Keratinocyte (primary cell): ENCODE results near the gene FAM110A. TPM values are rescaled to one million over a fixed set of nuclear protein-coding genes. Genes with fewer than 3 reads are reported as not detected.

ENCODE experiments used
- DNase-seq: peaks from one replicate; pipeline ENCODE4 v3.0.0-alpha.2; 2011; ENCODE audit warnings: low read depth, missing footprints, low spot score
- FAIRE-seq: peaks from 2 replicates; lab custom pipeline; 2011; peaks lifted over from hg19 to GRCh38; lab: Jason Lieb, UNC
- H2AFZ ChIP-seq: 2 replicates; pipeline ENCODE4 v1.6.0; 2012; ENCODE audit warnings: low read length, control low read depth, inconsistent platforms; ENCODE audit not compliant: control insufficient read depth
- H3K27ac ChIP-seq: 2 replicates; pipeline ENCODE4 v1.5.1; 2011; ENCODE audit warnings: low read length; ENCODE audit not compliant: control insufficient read depth, insufficient read depth
- H3K27me3 ChIP-seq: 3 replicates; pipeline ENCODE4 v1.6.0; 2011; ENCODE audit warnings: low read length; ENCODE audit not compliant: control insufficient read depth, insufficient read depth; ENCODE audit errors: extremely low read depth
- H3K36me3 ChIP-seq, 2 experiments: 2 replicates in 1 of 2; 3 replicates in 1 of 2; pipeline ENCODE4 v1.5.1; 2011; ENCODE audit warnings: low read length in 2 of 2, mild to moderate bottlenecking in 1 of 2; ENCODE audit not compliant: control insufficient read depth in 2 of 2, insufficient read depth in 2 of 2; ENCODE audit errors: extremely low read depth in 1 of 2
- H3K4me1 ChIP-seq: 3 replicates; pipeline ENCODE4 v1.5.1; 2011; ENCODE audit warnings: low read length; ENCODE audit not compliant: control insufficient read depth, insufficient read depth; ENCODE audit errors: extremely low read depth
- H3K4me2 ChIP-seq: 3 replicates; pipeline ENCODE4 v1.6.0; 2011; ENCODE audit warnings: low read depth, low read length; ENCODE audit not compliant: control insufficient read depth, insufficient read depth; ENCODE audit errors: extremely low read depth
- H3K4me3 ChIP-seq, 3 experiments: fragments of 200-600 bp in 1 of 3; sonication (generic) in 1 of 3; 2 replicates in 2 of 3; 3 replicates in 1 of 3; pipeline ENCODE4 v1.5.1; 2011 to 2016; ENCODE audit warnings: low read length in 3 of 3, mild to moderate bottlenecking in 3 of 3, control low read depth in 2 of 3, inconsistent platforms in 1 of 3, low read depth in 1 of 3, mixed read lengths in 1 of 3, mixed run types in 1 of 3, moderate library complexity in 1 of 3; ENCODE audit not compliant: control insufficient read depth in 2 of 3, insufficient read depth in 2 of 3; ENCODE audit errors: extremely low read depth in 1 of 3
- H3K79me2 ChIP-seq: 2 replicates; pipeline ENCODE4 v1.6.0; 2012; ENCODE audit warnings: low read length; ENCODE audit not compliant: control insufficient read depth, insufficient read depth
- H3K9ac ChIP-seq: 3 replicates; pipeline ENCODE4 v1.6.0; 2011; ENCODE audit warnings: low read length; ENCODE audit not compliant: control insufficient read depth, insufficient read depth; ENCODE audit errors: extremely low read depth
- H3K9me1 ChIP-seq: 3 replicates; pipeline ENCODE4 v1.6.0; 2011; ENCODE audit warnings: low read length; ENCODE audit not compliant: control insufficient read depth, insufficient read depth; ENCODE audit errors: extremely low read depth
- H3K9me3 ChIP-seq: 2 replicates; pipeline ENCODE4 v1.5.1; 2012; ENCODE audit warnings: low read depth, low read length; ENCODE audit not compliant: control insufficient read depth
- H4K20me1 ChIP-seq: 3 replicates; pipeline ENCODE4 v1.6.0; 2011; ENCODE audit warnings: low read length; ENCODE audit not compliant: control insufficient read depth, insufficient read depth; ENCODE audit errors: extremely low read depth
- EZH2 ChIP-seq: IDR thresholded peaks from one replicate; pipeline ENCODE4 v1.6.1; 2012; ENCODE audit warnings: inconsistent platforms, mild to moderate bottlenecking, low read length, moderate library complexity
- dilution Hi-C: fragments of 300-500 bp; cut with MboI; formaldehyde crosslinking; loops from one replicate; pipeline ENCODE4 v1.7.0; 2020; ENCODE audit warnings: low sequenced_read_pairs; ENCODE audit not compliant: extremely low pct_ligation_motif_present
- polyA plus RNA-seq, 5 experiments: library from polyadenylated mRNA; depleted of rRNA in 3 of 5; stranded (reverse) in 3 of 5; stranded (forward) in 1 of 5; unstranded in 1 of 5; fragments of >200 nt; gene quantifications; 1 replicate in 1 of 5; 2 replicates in 3 of 5; 3 replicates in 1 of 5; pipeline versions ENCODE4 v1.2.1 to v1.2.3, GENCODE V29; 2011 to 2012; ENCODE audit warnings: missing spikeins in 2 of 5, low read depth in 1 of 5, low replicate concordance in 1 of 5
- TF ChIP-seq, protein P1 (sequence below), 3 experiments: IDR thresholded peaks in 1 of 3; conservative IDR thresholded peaks in 1 of 3; optimal IDR thresholded peaks in 1 of 3; 2 replicates in 2 of 3; 3 replicates in 1 of 3; pipeline versions ENCODE3 to v1.5.1; 2011; ENCODE audit warnings: low read length in 3 of 3, mild to moderate bottlenecking in 3 of 3, moderate library complexity in 2 of 3, control low read depth in 1 of 3, inconsistent platforms in 1 of 3; ENCODE audit not compliant: insufficient read depth in 2 of 3; ENCODE audit errors: extremely low read depth in 1 of 3

FAM110A gene
- polyA plus RNA-seq, 1 donor (not counting 4 experiments of a cell fraction or from before 2014, with no cell fraction given): 12.3 TPM

DNA sequence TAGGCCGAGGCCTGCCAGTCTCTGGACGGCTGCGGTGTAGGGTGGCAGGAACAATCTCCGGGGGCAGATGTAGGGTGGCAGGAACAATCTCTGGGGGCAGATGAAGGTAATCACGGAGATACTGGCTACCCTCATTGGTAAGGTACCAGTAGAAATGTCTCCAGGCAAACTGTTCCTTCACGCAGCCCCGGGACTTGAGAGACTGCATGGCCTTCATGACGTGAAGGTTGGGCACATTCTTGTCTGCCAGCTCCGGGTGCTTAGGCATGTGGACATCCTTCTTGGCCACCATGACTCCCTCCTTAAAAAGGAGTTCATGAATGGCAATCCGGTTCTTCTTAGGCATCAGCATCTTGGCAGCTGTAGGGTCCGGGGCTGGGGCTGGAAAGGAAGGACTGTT lies 6.1 kb downstream of the FAM110A start:
- dilution Hi-C loops: no loop called here
- peaks cover 62% of the 10 kb centered on the region for H3K79me2 ChIP-seq
- H3K4me1 ChIP-seq: peaks cover 53% of the 10 kb centered on the region

GRCh38 chr20:840503-840857 lies 7.0 kb downstream of the FAM110A start:
- Histone ChIP-seq H3K4me1 (peaks cover 53% of the 10 kb centered on the region), H3K79me2 (peaks cover 67% of the 10 kb centered on the region)

More for the DNA sequence above, 6.1 kb downstream of the FAM110A start:
- Histone ChIP-seq H3K4me3 (no peak overlapping the region), H3K9ac (no peak overlapping the region), H3K27ac (no peak overlapping the region), H3K9me1 (peaks cover 10% of the 10 kb centered on the region), H3K4me2 (no peak overlapping the region), H3K27me3 (no peaks in the 10 kb centered on the region), H3K9me3 (no peaks in the 10 kb centered on the region), H2AFZ (no peak overlapping the region), H4K20me1 (no peaks in the 10 kb centered on the region), H3K36me3 (no peaks in the 10 kb centered on the region)
- TF ChIP-seq, protein P1, sequence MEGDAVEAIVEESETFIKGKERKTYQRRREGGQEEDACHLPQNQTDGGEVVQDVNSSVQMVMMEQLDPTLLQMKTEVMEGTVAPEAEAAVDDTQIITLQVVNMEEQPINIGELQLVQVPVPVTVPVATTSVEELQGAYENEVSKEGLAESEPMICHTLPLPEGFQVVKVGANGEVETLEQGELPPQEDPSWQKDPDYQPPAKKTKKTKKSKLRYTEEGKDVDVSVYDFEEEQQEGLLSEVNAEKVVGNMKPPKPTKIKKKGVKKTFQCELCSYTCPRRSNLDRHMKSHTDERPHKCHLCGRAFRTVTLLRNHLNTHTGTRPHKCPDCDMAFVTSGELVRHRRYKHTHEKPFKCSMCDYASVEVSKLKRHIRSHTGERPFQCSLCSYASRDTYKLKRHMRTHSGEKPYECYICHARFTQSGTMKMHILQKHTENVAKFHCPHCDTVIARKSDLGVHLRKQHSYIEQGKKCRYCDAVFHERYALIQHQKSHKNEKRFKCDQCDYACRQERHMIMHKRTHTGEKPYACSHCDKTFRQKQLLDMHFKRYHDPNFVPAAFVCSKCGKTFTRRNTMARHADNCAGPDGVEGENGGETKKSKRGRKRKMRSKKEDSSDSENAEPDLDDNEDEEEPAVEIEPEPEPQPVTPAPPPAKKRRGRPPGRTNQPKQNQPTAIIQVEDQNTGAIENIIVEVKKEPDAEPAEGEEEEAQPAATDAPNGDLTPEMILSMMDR (optimal IDR thresholded peaks at IDR 0.05 in 1 of 3, IDR thresholded peaks at IDR 0.05 in 1 of 3, conservative IDR thresholded peaks at IDR 0.05 in 1 of 3; ENCODE audit: extremely low read depth in 1 of 3, insufficient read depth in 2 of 3, low read length in 3 of 3): no peak
- no peak for TF ChIP-seq EZH2
- DNase-seq: no peak
- FAIRE-seq: no peak

More at GRCh38 chr20:840503-840857, 7.0 kb downstream of the FAM110A start:
- Histone ChIP-seq H3K4me3 (peak overlapping the region in 1 of 3 experiments; percentile 85), H3K9me3 (no peaks in the 10 kb centered on the region), H3K9me1 (peaks cover 9% of the 10 kb centered on the region), H3K9ac (no peak overlapping the region), H3K36me3 (peaks cover under 1% of the 10 kb centered on the region in 2 experiments), H4K20me1 (peaks cover 2% of the 10 kb centered on the region), H3K27ac (no peak overlapping the region), H3K27me3 (no peaks in the 10 kb centered on the region), H3K4me2 (peak overlapping the region; percentile 99), H2AFZ (no peak overlapping the region)
- TF ChIP-seq, protein P1 (optimal IDR thresholded peaks at IDR 0.05 in 1 of 3, IDR thresholded peaks at IDR 0.05 in 1 of 3, conservative IDR thresholded peaks at IDR 0.05 in 1 of 3; ENCODE audit: extremely low read depth in 1 of 3, insufficient read depth in 2 of 3, low read length in 3 of 3): no peak
- TF ChIP-seq EZH2: no peak
- DNase-seq (no peak), FAIRE-seq (no peak)
- dilution Hi-C loops: no loop called here
